AML-193 (cell line): ENCODE results near the gene METAP1D.
"Not testable (repeated sequence)": the region's sequence is repeated elsewhere in the genome, so short reads cannot be mapped to it uniquely, and the experiment has no call there.

ENCODE experiments used
- DNase-seq, 2 experiments: peaks; one replicate each; lab custom pipeline; 2025; lab: John Stamatoyannopoulos, UW

Gene METAP1D

DNA sequence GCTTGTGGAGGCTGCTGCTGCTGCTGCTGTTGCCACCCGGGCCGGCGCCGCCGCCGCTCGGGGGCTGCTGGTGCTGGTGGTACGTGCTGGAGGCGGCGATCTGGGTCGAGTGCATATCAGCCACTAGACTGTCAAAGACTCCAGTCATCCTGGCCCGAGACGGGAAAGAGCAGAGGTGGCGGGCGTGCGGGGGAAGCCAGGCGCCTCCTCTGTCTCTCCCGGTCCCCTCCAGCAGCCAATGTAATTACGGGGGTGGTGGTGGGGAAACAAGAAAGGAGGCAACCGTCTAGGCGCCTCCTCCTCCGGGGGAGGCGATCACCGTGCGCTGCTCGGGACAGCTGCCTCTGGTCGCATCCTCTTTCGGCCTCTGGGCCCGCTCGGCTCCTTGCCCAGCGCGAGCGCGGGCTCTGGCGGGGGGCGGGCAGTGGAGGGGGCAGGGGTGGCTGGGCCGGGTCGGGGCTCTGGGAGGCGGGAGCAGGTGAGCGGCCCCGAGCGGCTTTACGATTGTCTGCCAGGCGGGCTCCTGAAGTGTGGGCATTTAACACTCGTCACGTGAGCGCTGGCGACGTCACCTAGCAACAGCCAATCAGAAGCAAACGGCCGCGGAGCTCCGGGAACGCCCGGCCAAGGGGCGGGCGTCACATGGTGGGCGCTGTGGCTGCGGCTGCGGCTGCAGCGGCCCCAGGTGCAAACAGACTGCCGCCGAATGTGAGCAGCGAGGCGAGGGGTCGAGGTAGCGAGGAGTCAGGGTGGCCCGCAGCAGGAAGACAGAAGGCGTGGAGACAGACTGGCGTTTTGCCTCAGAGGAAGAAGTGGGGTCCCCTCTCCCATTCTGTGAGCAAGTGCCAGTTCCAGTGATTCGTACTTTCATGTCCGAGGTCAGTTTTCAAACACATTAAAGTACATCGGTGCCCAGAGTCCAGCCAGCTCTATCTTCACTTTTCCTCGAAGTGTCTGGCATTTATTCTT lies 102.9 kb downstream of the METAP1D start, which contains the start of gene DLX2:
TSS of gene DLX2 (minus strand) at position 510 of the 969 bp plus-strand sequence. CDS start at position 148, 362 bp downstream.
- DNase-seq = peak; percentile 70 to 88

DNA sequence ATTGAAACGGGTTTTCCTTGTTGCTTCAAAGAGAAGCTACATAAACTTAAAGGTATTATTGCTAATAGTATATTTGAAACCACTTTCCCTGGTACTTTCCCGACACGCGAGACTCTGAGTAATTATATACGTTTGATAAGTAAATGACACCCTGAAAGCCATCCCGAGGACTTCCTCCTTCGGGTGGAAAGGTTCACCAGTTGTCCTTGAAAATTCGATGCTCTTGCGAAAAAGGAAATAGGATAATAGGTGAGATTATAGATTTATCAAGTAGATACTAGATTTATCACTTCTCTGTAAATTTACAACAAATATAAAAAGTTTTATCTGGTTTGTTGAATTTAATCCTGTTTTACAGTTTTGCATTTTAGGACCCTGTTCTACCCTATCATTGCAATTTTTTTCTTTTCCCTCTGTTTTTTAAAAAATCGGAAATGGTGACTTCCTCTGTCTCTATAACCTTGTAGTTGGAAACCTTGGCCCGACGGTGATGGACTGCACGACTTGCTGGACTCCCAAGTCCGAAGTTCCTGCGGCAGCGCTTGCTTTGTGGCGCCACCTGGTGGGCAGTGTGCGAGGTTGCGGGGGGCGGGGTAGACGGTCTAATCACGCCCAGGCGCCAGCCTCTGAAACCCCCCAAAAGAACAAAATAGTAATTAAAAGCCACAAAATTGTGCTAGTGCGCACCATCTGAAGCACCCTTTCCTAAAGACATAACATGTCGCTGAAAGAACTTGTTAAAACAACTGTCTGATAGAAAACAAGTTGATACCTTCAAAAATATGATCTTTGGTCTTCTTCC lies 103.9 kb downstream of the METAP1D start:
- DNase-seq = peak; percentile 75 to 76

DNA sequence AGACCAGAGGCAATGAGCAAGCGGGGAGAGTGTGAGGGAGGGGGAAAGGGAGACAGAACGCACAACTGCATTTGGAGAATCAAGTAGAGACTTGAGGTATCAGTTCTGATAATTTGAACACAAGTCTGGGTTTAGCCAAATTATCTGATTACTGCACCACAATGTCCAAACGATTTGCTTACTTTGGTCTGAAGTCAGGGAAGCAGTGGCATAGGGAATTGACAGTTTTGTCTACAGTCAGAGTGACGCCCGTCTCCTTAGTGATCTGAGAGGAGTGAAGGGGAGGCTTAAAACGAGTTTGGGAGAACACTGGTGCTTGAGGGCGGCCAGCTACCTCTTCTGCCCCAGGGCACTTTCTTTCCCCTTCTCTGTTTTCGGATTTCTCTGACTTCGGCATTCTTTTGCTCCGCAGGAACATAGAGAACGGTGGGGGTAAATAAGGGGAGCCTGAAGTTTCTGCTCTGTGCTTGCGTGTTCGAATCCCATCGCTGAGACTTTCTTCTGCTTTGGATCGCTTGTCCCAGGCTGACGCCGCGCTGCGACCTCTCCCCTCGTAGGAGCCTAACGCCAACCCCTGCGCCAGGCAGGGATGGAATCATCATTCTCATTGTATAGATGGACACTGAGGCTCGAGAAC lies 105.8 kb downstream of the METAP1D start:
- DNase-seq = no peak

DNA sequence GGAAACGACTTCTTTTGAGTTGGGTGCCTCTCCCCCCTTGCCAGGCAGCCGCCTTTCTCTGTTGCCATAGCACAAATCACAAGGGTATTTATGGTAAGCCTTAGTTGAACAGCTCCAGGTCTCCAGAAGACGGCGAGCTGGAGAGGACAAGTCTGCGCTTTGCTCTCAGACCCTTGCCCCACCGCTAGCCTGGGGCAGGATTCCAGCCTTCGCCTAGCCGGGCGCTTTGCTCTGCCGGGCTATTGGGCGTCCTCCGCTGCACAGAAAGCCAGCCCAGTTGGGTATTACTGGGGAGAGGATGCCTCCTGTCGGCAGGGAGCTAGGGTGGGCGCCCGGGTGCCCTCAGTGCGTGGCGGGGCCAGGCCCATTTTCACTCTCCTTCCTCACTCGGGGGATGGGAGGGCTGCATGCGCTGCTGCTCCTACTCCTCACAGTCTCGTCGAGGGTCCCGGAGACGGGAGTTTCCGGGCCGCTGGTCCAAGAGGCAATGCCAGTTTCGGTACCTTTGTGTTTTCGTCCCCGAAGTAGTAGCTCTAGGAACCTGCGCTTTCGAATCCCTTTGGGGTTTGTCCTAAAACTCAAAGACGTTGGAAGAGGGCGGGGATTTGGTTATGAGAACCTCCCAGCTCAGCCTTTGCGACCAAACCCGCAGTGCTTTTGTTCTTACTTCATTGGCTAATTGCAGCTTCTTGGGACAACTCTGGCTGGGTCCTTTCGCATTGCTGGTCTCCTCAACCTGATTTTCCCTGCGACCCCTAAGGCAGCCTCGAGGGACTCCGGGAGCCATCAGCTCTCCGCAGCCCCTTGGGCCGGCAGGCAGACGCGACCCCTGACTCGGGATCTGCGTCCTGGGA lies 106.6 kb downstream of the METAP1D start:
- DNase-seq = peak; percentile 39 to 44

DNA sequence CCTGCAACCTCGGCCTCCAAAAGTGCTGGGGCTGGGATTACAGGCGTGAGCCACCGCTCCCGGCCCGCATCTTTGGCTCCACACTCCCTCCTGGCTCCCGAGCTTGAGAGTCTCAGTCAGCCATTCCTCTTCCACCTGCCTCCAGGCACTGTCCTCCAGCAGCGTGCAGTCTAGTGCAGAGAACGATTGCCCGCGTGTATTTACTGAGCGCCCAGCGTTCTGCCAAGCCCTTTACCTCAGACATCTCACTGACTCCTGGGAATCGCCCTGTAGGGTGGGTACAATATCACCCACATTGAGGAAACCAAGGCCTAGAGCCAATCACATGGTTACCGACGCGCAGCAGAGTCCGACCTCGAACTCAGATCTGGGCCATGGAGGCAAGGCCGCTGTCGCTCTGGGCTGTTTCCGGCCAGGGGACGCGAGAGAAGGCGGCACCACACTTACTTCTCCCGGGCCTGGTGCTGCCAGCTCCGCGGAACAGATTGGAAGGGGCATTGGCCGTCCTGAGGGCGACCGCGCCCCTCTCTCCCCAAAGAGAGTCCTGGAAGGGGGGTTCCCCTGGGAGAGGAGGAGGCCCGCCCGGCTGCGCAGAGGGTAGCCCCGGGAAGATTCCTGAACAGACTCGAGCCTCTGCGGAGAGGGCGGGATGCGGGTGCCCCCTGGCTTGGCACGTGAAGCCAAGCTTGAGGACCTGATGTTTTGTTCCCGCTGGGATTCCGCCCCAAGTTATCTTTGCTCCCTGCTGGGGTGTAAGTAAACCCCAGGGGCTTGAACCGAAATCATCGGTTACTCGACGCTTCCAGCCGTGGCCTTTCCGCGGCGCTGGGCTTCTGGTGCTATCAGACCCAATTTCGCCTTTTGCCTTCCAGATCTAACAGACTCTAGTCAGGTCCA lies 108.2 kb downstream of the METAP1D start:
- DNase-seq = no peak

DNA sequence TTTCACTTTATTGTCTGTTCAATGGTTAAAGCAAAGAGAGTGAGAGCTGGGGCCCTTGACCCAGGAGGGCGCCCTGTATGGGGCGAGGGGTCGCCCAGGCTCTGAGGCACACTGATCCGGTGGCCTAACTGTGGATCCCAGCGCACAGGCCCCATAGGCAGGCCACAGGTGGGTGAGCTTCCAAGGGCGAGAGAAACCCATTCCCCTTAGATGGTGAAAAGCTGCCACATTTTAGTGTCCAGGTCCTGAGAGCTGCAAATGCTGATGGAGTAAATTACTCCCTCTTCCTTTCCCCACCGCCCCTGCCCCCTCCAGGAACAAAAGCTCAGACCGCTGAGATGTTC lies 108.8 kb downstream of the METAP1D start:
- DNase-seq = no peak

DNA sequence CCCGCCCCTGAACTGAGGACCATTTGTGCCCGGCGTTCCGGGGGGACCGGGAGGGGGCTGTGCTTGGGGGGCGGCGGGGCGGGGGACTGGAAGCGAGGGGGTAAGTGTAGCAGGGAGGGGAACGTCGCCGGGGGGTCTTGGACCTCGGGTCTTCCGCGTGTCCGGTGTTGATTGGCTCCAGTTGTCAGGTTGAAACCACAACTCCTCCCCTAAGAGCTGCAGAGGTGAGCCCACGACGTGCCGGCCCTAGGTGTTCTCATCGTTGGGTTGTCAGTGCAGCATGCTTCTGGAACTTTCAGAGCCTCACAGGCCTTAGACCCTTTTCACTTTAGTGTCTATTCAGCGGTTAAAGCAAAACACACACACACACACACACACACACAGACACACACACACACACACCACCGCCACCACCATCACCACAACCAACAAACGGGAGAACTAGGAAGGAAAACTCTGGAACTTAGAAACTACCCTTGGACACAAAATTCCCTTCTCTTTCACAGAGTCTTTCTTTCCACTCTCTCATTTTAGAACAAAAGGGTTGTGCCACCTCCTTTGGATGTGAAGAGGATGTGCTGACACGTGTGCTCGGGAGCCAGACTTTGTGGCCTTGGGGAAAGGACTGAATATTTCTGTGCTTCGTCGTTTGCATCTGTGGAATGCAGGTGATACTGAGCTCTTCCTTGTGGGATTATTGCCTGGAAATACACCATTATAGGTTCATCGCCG lies 109.7 kb downstream of the METAP1D start:
- no peak for DNase-seq

DNA sequence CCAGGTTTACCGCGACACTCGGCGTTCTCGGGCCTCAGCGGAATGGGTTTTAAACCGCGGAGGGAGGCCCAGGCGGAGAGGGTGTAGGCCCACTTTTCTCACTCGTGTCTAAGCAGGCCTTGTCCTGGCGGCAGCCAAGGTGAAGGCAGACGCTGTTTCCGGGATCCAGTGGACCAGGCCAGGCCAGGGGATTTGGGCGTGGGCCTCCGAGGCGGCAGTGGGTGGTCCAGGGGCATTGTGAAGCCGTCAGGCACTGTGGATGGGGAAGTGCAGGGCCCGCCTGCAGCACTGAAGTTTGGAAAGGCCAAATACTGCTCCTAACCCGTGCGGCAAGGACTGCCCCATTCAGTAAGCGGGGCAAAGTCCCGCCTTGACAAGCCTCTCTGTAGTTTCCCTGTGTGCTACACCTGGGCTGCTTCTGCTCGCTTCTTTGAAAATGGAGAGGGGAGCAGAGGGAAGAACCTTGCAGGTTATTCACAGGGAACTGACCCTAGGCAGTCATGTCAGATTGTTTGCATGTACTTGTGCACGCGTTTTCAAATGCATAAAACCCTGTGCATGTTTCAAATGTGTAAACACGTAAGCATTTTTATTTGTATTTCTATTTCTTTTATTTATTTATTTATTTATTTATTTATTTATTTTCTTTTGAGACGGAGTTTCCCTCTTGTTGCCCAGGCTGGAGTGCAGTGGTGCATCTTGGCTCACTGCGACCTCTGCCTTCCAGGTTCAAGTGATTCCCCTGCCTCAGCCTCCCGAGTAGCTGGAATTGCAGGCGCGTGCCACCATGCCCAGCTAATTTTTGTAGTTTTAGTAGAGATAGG lies 110.4 kb downstream of the METAP1D start:
- no peak for DNase-seq

DNA sequence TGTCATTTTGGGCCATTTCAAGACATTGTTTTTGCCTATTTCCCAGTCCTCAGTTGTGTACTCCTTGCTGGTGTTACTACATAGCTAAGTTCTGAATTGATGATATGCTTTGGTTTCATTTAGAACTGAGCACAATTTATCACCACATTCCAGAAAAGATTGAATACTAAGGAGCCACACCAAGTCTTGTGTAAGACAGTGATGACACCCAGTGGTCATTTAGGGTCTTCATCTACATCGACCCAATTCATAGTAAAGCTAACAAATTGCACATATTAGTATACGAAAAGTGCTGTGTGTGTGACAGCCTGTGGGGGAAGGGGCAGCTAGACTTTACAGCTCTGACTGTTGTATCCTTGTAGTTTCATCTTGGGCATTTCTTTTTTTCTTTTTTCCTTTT lies 113.9 kb downstream of the METAP1D start:
- DNase-seq = peak in 1 of 2 experiments; percentile 20

DNA sequence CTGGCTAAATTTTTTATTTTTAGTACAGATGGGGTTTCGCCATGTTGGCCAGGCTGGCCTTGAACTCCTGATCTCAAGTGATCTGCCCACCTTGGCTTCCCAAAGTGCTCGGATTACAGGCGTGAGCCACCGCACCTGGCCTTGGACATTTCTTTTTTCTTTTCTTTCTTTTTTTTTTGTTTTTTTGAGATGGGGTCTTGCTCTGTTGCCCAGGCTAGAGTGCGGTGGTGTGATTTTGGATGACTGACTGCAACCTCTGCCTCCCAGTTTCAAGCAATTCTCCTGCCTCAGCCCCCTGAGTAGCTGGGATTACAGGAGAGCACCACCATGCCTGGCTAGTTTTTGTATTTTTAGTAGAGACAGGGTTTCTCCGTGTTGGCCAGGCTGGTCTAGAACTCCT lies 114.4 kb downstream of the METAP1D start:
- not testable (repeated sequence) for DNase-seq

DNA sequence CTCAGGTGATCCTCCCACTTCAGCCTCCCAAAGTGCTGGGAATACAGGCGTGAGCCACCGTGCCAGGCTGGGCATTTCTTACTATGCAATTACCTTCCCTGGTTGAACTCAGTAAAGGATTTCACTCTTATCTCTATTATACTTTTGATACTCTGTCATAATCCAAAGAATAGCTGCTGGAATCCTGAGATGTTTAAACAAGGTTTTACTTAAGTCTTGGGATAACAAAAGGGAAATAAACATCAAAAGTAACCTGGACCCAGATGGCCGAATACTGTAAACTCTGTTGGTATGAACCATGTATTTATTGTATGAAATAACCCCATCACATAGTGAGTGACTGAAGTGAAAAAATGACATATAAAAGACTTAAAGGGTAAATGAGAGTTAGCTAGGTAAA lies 114.8 kb downstream of the METAP1D start:
- DNase-seq = no peak

DNA sequence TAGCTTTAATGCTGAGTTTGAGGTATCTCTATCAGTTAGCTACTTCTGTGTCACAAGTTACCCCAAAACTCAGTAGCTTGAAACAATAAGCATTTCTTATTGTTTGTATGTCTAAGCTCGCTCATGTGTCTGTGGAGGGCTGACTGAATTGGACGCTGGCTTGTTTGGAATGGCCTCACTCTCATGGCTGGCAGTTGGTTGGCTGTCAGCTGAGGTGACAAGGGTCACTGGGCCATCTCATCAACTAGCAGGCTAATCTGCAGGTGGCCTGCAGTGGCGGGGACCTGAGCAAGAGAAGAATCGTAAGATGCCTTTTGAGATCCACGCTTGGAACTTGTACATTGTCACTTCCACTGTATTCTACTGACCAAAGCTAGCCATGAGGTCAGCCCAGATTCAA lies 116.4 kb downstream of the METAP1D start:
- DNase-seq = no peak

DNA sequence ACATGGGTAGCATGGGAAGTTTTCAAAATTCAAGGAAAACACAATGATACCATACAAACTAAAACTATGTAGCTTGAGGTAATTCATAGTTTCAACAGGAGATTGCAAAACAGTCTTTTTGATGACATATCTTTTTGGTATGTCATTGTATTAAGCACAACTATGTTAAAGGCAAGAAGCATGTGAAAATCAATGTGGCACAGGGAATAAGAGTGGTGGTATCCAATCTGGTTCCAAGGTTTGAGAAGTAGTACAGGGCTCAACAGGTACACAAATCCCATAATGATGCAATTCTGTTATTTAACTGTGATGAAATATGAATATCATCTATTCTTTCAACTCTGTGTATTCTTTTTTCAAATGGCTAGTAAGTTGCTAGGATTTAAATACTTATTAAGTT lies 119.3 kb downstream of the METAP1D start:
- peak; percentile 19 to 42 for DNase-seq

DNA sequence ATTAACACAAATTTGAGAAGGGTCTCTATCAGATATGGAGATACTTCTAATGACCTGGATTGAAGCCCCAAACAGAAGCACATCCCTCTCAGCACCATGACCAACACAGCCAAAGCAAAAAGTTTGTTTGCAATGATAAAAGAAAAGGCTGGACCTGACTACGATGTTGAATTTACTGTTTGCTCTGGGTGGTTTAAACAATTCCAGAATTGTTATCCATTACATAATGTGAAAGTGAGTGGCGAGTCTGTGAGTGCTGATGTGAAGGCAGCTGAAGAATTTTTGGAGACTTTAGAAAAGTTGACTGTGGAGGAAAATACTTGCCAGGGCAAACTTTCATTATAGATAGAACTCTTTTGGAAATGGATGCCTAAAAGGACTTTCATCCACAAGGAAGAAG lies 120.4 kb downstream of the METAP1D start:
- DNase-seq = no peak

DNA sequence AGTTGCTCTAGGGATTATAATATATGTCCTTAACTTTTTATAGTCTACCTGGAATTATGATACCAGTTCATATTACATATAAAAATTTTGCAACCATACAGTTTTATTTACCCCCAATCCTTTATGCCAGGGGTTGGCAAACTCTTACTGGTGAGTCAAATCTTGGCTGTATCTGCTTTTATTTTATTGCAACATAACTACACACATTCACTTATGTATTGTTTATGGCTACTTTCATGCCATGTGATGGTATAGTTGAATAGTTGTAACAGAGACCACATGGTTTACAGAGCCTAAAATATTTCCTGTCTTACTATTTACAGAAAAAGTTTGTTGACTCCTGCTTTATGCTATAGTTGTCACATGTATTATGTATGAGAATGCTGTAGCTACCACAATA lies 128.7 kb downstream of the METAP1D start:
- no peak for DNase-seq

DNA sequence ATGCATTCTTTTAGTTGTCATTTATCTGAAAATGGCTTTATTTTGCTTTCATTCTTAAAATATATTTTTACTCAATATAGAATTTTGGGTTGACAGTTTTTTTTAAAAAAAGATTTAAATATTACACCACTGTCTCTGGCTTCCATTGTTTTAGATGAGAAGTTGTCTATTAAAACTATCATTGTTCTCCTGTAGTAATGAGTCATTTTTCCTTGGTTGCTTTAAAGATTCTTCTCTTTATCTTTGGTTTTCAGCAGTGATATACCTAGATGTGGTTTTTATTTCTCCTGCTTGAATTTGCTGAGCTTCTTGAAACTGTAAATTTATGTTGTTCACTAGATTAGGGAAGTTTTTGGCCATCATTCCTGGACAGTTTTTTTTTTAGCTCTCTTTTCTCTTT lies 129.7 kb downstream of the METAP1D start:
- no peak for DNase-seq
